Common myeloid progenitor, CD34-positive (primary cell): Measurements from ENCODE around the gene RAF1.

Source experiments
- CTCF ChIA-PET: fragments of 350-600 bp; sonication (Branson Sonifier 250); formaldehyde crosslinking; loops from one replicate; lab custom pipeline; 2021; ENCODE audit warnings: antibody characterized with exemption; lab: Charles Lee
- POLR2A ChIA-PET: fragments of 350-600 bp; sonication (Branson Sonifier 250); formaldehyde crosslinking; loops from one replicate; lab custom pipeline; 2021; ENCODE audit warnings: antibody characterized with exemption; lab: Charles Lee
- DNase-seq, 3 donors: peaks; one replicate each; pipeline versions ENCODE4 v3.0.0 to v3.0.0-alpha.2; 2013
- H3K27ac ChIP-seq, 2 experiments: 1 replicate in 1 of 2; 2 replicates in 1 of 2; pipeline ENCODE4 v1.7.0; 2013; ENCODE audit warnings: inconsistent platforms in 2 of 2, low read length in 2 of 2, mild to moderate bottlenecking in 2 of 2, low read depth in 1 of 2, moderate library complexity in 1 of 2; ENCODE audit not compliant: severe bottlenecking in 2 of 2, insufficient read depth in 1 of 2, poor library complexity in 1 of 2
- H3K27me3 ChIP-seq, 5 experiments: replicated peaks in 2 of 5; 1 replicate in 3 of 5; 2 replicates in 2 of 5; pipeline versions ENCODE4 v1.6.1 to v1.7.0; 2013; ENCODE audit warnings: low read length in 4 of 5, mild to moderate bottlenecking in 2 of 5, moderate library complexity in 2 of 5, inconsistent platforms in 1 of 5; ENCODE audit not compliant: insufficient read depth in 5 of 5, control insufficient read depth in 4 of 5
- H3K36me3 ChIP-seq, 4 experiments: 1 replicate in 2 of 4; 2 replicates in 2 of 4; pipeline versions ENCODE4 v1.6.1 to v1.7.0; 2013; ENCODE audit warnings: low read length in 3 of 4, control low read depth in 1 of 4, mild to moderate bottlenecking in 1 of 4; ENCODE audit not compliant: control insufficient read depth in 4 of 4, insufficient read depth in 4 of 4
- H3K4me1 ChIP-seq, 4 experiments: 1 replicate in 3 of 4; 2 replicates in 1 of 4; pipeline versions ENCODE4 v1.6.1 to v1.7.1; 2013; ENCODE audit warnings: low read length in 3 of 4, mild to moderate bottlenecking in 3 of 4, control low read depth in 1 of 4, inconsistent platforms in 1 of 4, moderate library complexity in 1 of 4; ENCODE audit not compliant: control insufficient read depth in 4 of 4, insufficient read depth in 4 of 4; ENCODE audit errors: control extremely low read depth in 1 of 4
- H3K4me3 ChIP-seq, 7 experiments: 1 replicate in 4 of 7; 2 replicates in 3 of 7; pipeline versions ENCODE4 v1.5.1 to v1.7.0; 2013; ENCODE audit warnings: mild to moderate bottlenecking in 7 of 7, low read length in 6 of 7, moderate library complexity in 6 of 7, inconsistent platforms in 2 of 7, low read depth in 2 of 7, control low read depth in 1 of 7; ENCODE audit not compliant: insufficient read depth in 4 of 7, control insufficient read depth in 1 of 7; ENCODE audit errors: extremely low read depth in 1 of 7
- H3K9me3 ChIP-seq, 5 experiments: 1 replicate in 4 of 5; 2 replicates in 1 of 5; pipeline versions ENCODE4 v1.6.1 to v1.7.1; 2013; ENCODE audit warnings: low read length in 4 of 5, mild to moderate bottlenecking in 2 of 5, inconsistent platforms in 1 of 5, low read depth in 1 of 5, moderate library complexity in 1 of 5; ENCODE audit not compliant: control insufficient read depth in 4 of 5, insufficient read depth in 2 of 5; ENCODE audit errors: control extremely low read depth in 1 of 5
- WGBS: methylation state at CpG from one replicate; pipeline ENCODE4 v1.1.5; 2013; ENCODE audit not compliant: insufficient coverage; 5-methylcytosine and 5-hydroxymethylcytosine counted together

The RAF1 gene

GRCh38 chr3:12692444-12692843, 28.5 kb upstream of the RAF1 start:
- Histone ChIP-seq H3K27me3 (no peaks in the 10 kb centered on the region), H3K4me3 (no peak overlapping the region), H3K36me3 (no peaks in the 10 kb centered on the region), H3K9me3 (no peaks in the 10 kb centered on the region), H3K4me1 (no peaks in the 10 kb centered on the region), H3K27ac (no peak overlapping the region)
- POLR2A ChIA-PET: no interaction called here
- WGBS: 100% methylated on average over 2 of the region's 8 CpGs
- DNase-seq: no peak
- CTCF ChIA-PET: no interaction called here

- 95% methylated on average over 7 of the region's 11 CpGs for WGBS
Measured at GRCh38 chr3:12689997-12690711, 26.2 kb upstream of the RAF1 start.

GRCh38 chr3:12687948-12688347, 24.0 kb upstream of the RAF1 start:
- Histone ChIP-seq H3K9me3 (no peaks in the 10 kb centered on the region), H3K36me3 (no peaks in the 10 kb centered on the region), H3K27ac (no peak overlapping the region), H3K27me3 (no peaks in the 10 kb centered on the region), H3K4me3 (no peak overlapping the region), H3K4me1 (no peaks in the 10 kb centered on the region)
- no peak for DNase-seq
- CTCF ChIA-PET: interaction anchor here (1.2 kb wide), 1 partner anchor 19 kb away, joined by 5 read pairs; no protein-coding TSS in a partner anchor
- WGBS: 86% methylated on average over 2 of the region's 4 CpGs
- POLR2A ChIA-PET: no interaction called here

More at GRCh38 chr3:12689997-12690711, 26.2 kb upstream of the RAF1 start:
- POLR2A ChIA-PET: no interaction called here
- Histone ChIP-seq H3K4me1 (no peaks in the 10 kb centered on the region), H3K36me3 (no peaks in the 10 kb centered on the region), H3K4me3 (no peak overlapping the region), H3K27ac (no peak overlapping the region), H3K9me3 (no peaks in the 10 kb centered on the region), H3K27me3 (no peaks in the 10 kb centered on the region)
- no peak for DNase-seq
- CTCF ChIA-PET: interaction anchor here (2.3 kb wide), 1 partner anchor 10 kb away, joined by 5 read pairs; no protein-coding TSS in a partner anchor

- Histone ChIP-seq H3K36me3 (no peaks in the 10 kb centered on the region), H3K27me3 (no peaks in the 10 kb centered on the region), H3K4me1 (peaks cover 0 to 13% (median 9%) of the 10 kb centered on the region in 4 experiments), H3K4me3 (no peak overlapping the region), H3K9me3 (no peaks in the 10 kb centered on the region), H3K27ac (no peak overlapping the region)
- ChIA-PET POLR2A (interaction anchor here (0.7 kb wide), 1 partner anchor 1903 kb away, joined by 3 read pairs; no protein-coding TSS in a partner anchor), CTCF (interaction anchor here (1.3 kb wide), 1 partner anchor 20 kb away, joined by 4 read pairs; no protein-coding TSS in a partner anchor)
- no peak for DNase-seq
- 100% methylated on average over 1 of the region's 3 CpGs for WGBS
Measured at GRCh38 chr3:12686096-12686495, 22.2 kb upstream of the RAF1 start.

GRCh38 chr3:12681943-12682390, 18.1 kb upstream of the RAF1 start:
- ChIA-PET CTCF (interaction anchor here (0.9 to 1.3 kb wide), 3 partner anchors 12 to 24 kb away, joined by 3 read pairs; no protein-coding TSS in a partner anchor), POLR2A (interaction anchor here (1.6 kb wide), 1 partner anchor 18 kb away, joined by 4 read pairs; the partner anchor contains the start of gene RAF1)
- Histone ChIP-seq H3K36me3 (no peaks in the 10 kb centered on the region), H3K27me3 (no peaks in the 10 kb centered on the region), H3K9me3 (no peaks in the 10 kb centered on the region), H3K4me3 (no peak overlapping the region), H3K4me1 (peaks cover 0 to 13% (median 9%) of the 10 kb centered on the region in 4 experiments), H3K27ac (peak overlapping the region in 1 of 2 experiments; percentile 6)
- 64% methylated on average over 1 of the region's 1 CpG for WGBS
- peak; percentile 43 to 86 (median 81) for DNase-seq

GRCh38 chr3:12681089-12681942, 17.4 kb upstream of the RAF1 start:
- H3K36me3 ChIP-seq: no peaks in the 10 kb centered on the region
- POLR2A ChIA-PET: interaction anchor here (1.6 kb wide), 1 partner anchor 17 kb away, joined by 4 read pairs; the partner anchor contains the start of gene RAF1
- H3K27me3 ChIP-seq: no peaks in the 10 kb centered on the region
- DNase-seq: no peak
- CTCF ChIA-PET: interaction anchor here (0.9 to 1.3 kb wide), 2 partner anchors 11 to 12 kb away, joined by 3 read pairs; no protein-coding TSS in a partner anchor
- H3K9me3 ChIP-seq: no peaks in the 10 kb centered on the region
- H3K4me3 ChIP-seq: no peak overlapping the region
- peaks cover 0 to 13% (median 9%) of the 10 kb centered on the region in 4 experiments for H3K4me1 ChIP-seq
- H3K27ac ChIP-seq: peak overlapping the region in 1 of 2 experiments; percentile 6
- 100% methylated on average over 4 of the region's 4 CpGs for WGBS
